ENCODE data around the gene TMEM115.

The TMEM115 gene

GRCh38 chr3:50358911-50359759 lies at the start of gene TMEM115:
Gene TMEM115 (minus strand): TSS chr3:50359521. CDS start chr3:50359063, 458 bp downstream.
- peak; percentile 76 to 87 (median 81) for DNase-seq (ENCODE audit: low read depth in 2 of 3, low spot score in 2 of 3)

GRCh38 chr3:50408443-50408944 lies 49.2 kb upstream of the TMEM115 start:
- DNase-seq (ENCODE audit: low read depth in 2 of 3, low spot score in 2 of 3) = no peak

GRCh38 chr3:50406487-50406886 lies 47.2 kb upstream of the TMEM115 start:
- no peak for DNase-seq (ENCODE audit: low read depth in 2 of 3, low spot score in 2 of 3)

GRCh38 chr3:50405249-50405648 lies 45.9 kb upstream of the TMEM115 start:
- peak in 1 of 3 experiments; percentile 18 for DNase-seq (ENCODE audit: low read depth in 2 of 3, low spot score in 2 of 3)

GRCh38 chr3:50401978-50402595 lies 42.8 kb upstream of the TMEM115 start:
- no peak for DNase-seq (ENCODE audit: low read depth in 2 of 3, low spot score in 2 of 3)

GRCh38 chr3:50396502-50396901 lies 37.2 kb upstream of the TMEM115 start:
- no peak for DNase-seq (ENCODE audit: low read depth in 2 of 3, low spot score in 2 of 3)

- no peak for DNase-seq (ENCODE audit: low read depth in 2 of 3, low spot score in 2 of 3)
Observed at GRCh38 chr3:50395070-50395860, 35.9 kb upstream of the TMEM115 start.

- no peak for DNase-seq (ENCODE audit: low read depth in 2 of 3, low spot score in 2 of 3)
Observed at GRCh38 chr3:50393061-50393460, 33.7 kb upstream of the TMEM115 start.

- no peak for DNase-seq (ENCODE audit: low read depth in 2 of 3, low spot score in 2 of 3)
Observed at GRCh38 chr3:50392101-50392715, 32.9 kb upstream of the TMEM115 start.

GRCh38 chr3:50390508-50391224 lies 31.3 kb upstream of the TMEM115 start:
- DNase-seq (ENCODE audit: low read depth in 2 of 3, low spot score in 2 of 3) = no peak

GRCh38 chr3:50389414-50389767 lies 30.1 kb upstream of the TMEM115 start:
- DNase-seq (ENCODE audit: low read depth in 2 of 3, low spot score in 2 of 3) = no peak

GRCh38 chr3:50388720-50389413 lies 29.5 kb upstream of the TMEM115 start:
- no peak for DNase-seq (ENCODE audit: low read depth in 2 of 3, low spot score in 2 of 3)

- no peak for DNase-seq (ENCODE audit: low read depth in 2 of 3, low spot score in 2 of 3)
Observed at GRCh38 chr3:50388016-50388719, 28.8 kb upstream of the TMEM115 start.

GRCh38 chr3:50385754-50386153 lies 26.4 kb upstream of the TMEM115 start:
- DNase-seq (ENCODE audit: low read depth in 2 of 3, low spot score in 2 of 3) = no peak

GRCh38 chr3:50383750-50384149 lies 24.4 kb upstream of the TMEM115 start:
- DNase-seq (ENCODE audit: low read depth in 2 of 3, low spot score in 2 of 3) = no peak

GRCh38 chr3:50382722-50383121 lies 23.4 kb upstream of the TMEM115 start:
- no peak for DNase-seq (ENCODE audit: low read depth in 2 of 3, low spot score in 2 of 3)

GRCh38 chr3:50381383-50381782 lies 22.1 kb upstream of the TMEM115 start:
- no peak for DNase-seq (ENCODE audit: low read depth in 2 of 3, low spot score in 2 of 3)

- no peak for DNase-seq (ENCODE audit: low read depth in 2 of 3, low spot score in 2 of 3)
Observed at GRCh38 chr3:50380405-50381085, 21.2 kb upstream of the TMEM115 start.

GRCh38 chr3:50378757-50379156 lies 19.4 kb upstream of the TMEM115 start:
- no peak for DNase-seq (ENCODE audit: low read depth in 2 of 3, low spot score in 2 of 3)
